Transverse colon (tissue), 4 donors: ENCODE measurements around the gene LKAAEAR1. TPM values are rescaled to one million over a fixed set of nuclear protein-coding genes. Genes with fewer than 3 reads are reported as not detected.

Experiments used
- DNase-seq: peaks from one replicate; pipeline ENCODE4 v3.0.0-alpha.2; 2019
- H3K27ac ChIP-seq, 4 donors: fragments of 200-600 bp; sonication (generic); 2 replicates each; pipeline ENCODE4 v1.5.1; 2016 to 2018; ENCODE audit warnings: inconsistent platforms in 4 of 4
- H3K27me3 ChIP-seq: fragments of 200-600 bp; sonication (generic); 2 replicates; pipeline ENCODE4 v1.5.1; 2017; ENCODE audit warnings: inconsistent platforms
- H3K36me3 ChIP-seq, 4 donors: fragments of 200-600 bp; sonication (generic); 2 replicates each; pipeline ENCODE4 v1.5.1; 2017 to 2019; ENCODE audit warnings: inconsistent platforms in 4 of 4
- H3K4me1 ChIP-seq, 4 donors: fragments of 200-600 bp; sonication (generic); 2 replicates each; pipeline ENCODE4 v1.5.1; 2017 to 2020; ENCODE audit warnings: inconsistent platforms in 4 of 4
- H3K4me3 ChIP-seq, 4 donors: fragments of 200-600 bp; sonication (generic); 1 replicate in 1 of 4; 2 replicates in 3 of 4; pipeline versions ENCODE4 v1.5.1 to v1.6.1; 2017 to 2019; ENCODE audit warnings: inconsistent platforms in 4 of 4
- H3K9me3 ChIP-seq, 2 donors: fragments of 200-600 bp; sonication (generic); 2 replicates each; pipeline ENCODE4 v1.5.1; 2017 to 2019; ENCODE audit warnings: inconsistent platforms in 2 of 2
- CTCF ChIP-seq, 5 experiments: fragments of 200-600 bp in 3 of 5; fragments of 450-650 bp in 2 of 5; sonication (generic) in 3 of 5; IDR thresholded peaks; 1 replicate in 2 of 5; 2 replicates in 3 of 5; pipeline ENCODE4 v1.5.1; 2016 to 2017; ENCODE audit warnings: antibody characterized with exemption in 5 of 5, inconsistent platforms in 3 of 5, mild to moderate bottlenecking in 2 of 5, moderate library complexity in 1 of 5
- EP300 ChIP-seq: sonication (generic); formaldehyde crosslinking; IDR thresholded peaks from one replicate; pipeline ENCODE4 v1.6.1; 2017; ENCODE audit warnings: antibody characterized with exemption, low read depth
- POLR2A ChIP-seq: fragments of 450-650 bp; IDR thresholded peaks from one replicate; pipeline ENCODE4 v1.6.1; 2016; ENCODE audit warnings: antibody characterized with exemption, mild to moderate bottlenecking, moderate library complexity
- POLR2AphosphoS5 ChIP-seq, 3 donors: sonication (generic); formaldehyde crosslinking; IDR thresholded peaks; one replicate each; pipeline ENCODE4 v1.6.1; 2016; ENCODE audit warnings: antibody characterized with exemption in 3 of 3
- WGBS, 2 donors: methylation state at CpG; one replicate each; pipeline ENCODE4 v1.1.5; 2018; ENCODE audit warnings: low coverage in 1 of 2; 5-methylcytosine and 5-hydroxymethylcytosine counted together
- in situ Hi-C, 4 donors: fragments of 200-750 bp; cut with MboI; loops; one replicate each; pipeline versions ENCODE4 v1.15.0 to v1.15.1; 2017; ENCODE audit warnings: low sequenced_read_pairs in 3 of 4, low pct_ligation_motif_present in 1 of 4, low pct_unique_long_range_greater_than_20kb in 1 of 4
- intact Hi-C: fragments of 100-400 bp; cut with DNase I; formaldehyde crosslinking; loops from one replicate; pipeline ENCODE4 v1.15.1; 2023; ENCODE audit warnings: low total_unique reads
- total RNA-seq, 4 donors: library from RNA; depleted of rRNA; stranded (reverse); fragments of >200 nt; gene quantifications; one replicate each; pipeline ENCODE4 v1.1.0, GENCODE V29; 2016

Gene LKAAEAR1
- total RNA-seq, 4 donors from 2014 or later, result not detected

- H3K4me3 ChIP-seq, result no peak overlapping the region
- intact Hi-C loops, result no loop called here
- TF ChIP-seq POLR2AphosphoS5 (IDR thresholded peaks at IDR 0.05) (peak in 1 of 3 donors; percentile 24), CTCF (IDR thresholded peaks at IDR 0.05) (no peak), POLR2A (peak; percentile 7)
- peak overlapping the region; percentile 28 to 35 (median 30) for H3K27ac ChIP-seq
- H3K9me3 ChIP-seq, result no peaks in the 10 kb centered on the region
- no peaks in the 10 kb centered on the region for H3K36me3 ChIP-seq
- peaks cover 97% of the 10 kb centered on the region for H3K27me3 ChIP-seq
- 40 to 51% methylated on average over 2 to 10 of the region's 15 CpGs for WGBS, 2 donors
- H3K4me1 ChIP-seq, result peaks cover 0 to 5% (median 4%) of the 10 kb centered on the region in 4 donors
- DNase-seq, result no peak
- in situ Hi-C loops, result no loop called here
These were observed 32.5 kb downstream of the LKAAEAR1 start for GRCh38 chr20:64051561-64052325.

GRCh38 chr20:64051033-64051452 is 33.2 kb downstream of the LKAAEAR1 start:
- in situ Hi-C loops (no loop called here), intact Hi-C loops (no loop called here)
- no peak for DNase-seq
- peak overlapping the region; percentile 13 to 51 (median 26) for H3K27ac ChIP-seq
- H3K27me3 ChIP-seq, result peaks cover 97% of the 10 kb centered on the region
- H3K4me1 ChIP-seq, result peaks cover 0 to 5% (median 4%) of the 10 kb centered on the region in 4 donors
- no peaks in the 10 kb centered on the region for H3K9me3 ChIP-seq
- TF ChIP-seq POLR2A (no peak), EP300 (no peak), CTCF (IDR thresholded peaks at IDR 0.05) (no peak), POLR2AphosphoS5 (IDR thresholded peaks at IDR 0.05) (no peak)
- WGBS, 2 donors, result 75% methylated on average over 9 of the region's 11 CpGs; no CpG with 5 or more reads in 1 of the 2 donors
- no peaks in the 10 kb centered on the region for H3K36me3 ChIP-seq
- no peak overlapping the region for H3K4me3 ChIP-seq

GRCh38 chr20:64050261-64051032 is 33.8 kb downstream of the LKAAEAR1 start:
- Histone ChIP-seq H3K27ac (peak overlapping the region; percentile 13 to 51 (median 26)), H3K4me3 (no peak overlapping the region), H3K4me1 (peaks cover 0 to 5% (median 4%) of the 10 kb centered on the region in 4 donors), H3K9me3 (no peaks in the 10 kb centered on the region), H3K36me3 (no peaks in the 10 kb centered on the region), H3K27me3 (peaks cover 97% of the 10 kb centered on the region)
- TF ChIP-seq POLR2A (no peak), POLR2AphosphoS5 (IDR thresholded peaks at IDR 0.05) (no peak), CTCF (IDR thresholded peaks at IDR 0.05) (no peak), EP300 (no peak)
- 61% methylated on average over 21 of the region's 23 CpGs; no CpG with 5 or more reads in 1 of the 2 donors for WGBS, 2 donors
- in situ Hi-C loops, result no loop called here
- intact Hi-C loops, result no loop called here
- no peak for DNase-seq

- TF ChIP-seq POLR2A, result no peak
- no peak for TF ChIP-seq EP300
- TF ChIP-seq POLR2AphosphoS5 (IDR thresholded peaks at IDR 0.05), result no peak
- in situ Hi-C loops (no loop called here), intact Hi-C loops (no loop called here)
- DNase-seq, result no peak
- Histone ChIP-seq H3K4me3 (peak overlapping the region in 1 of 4 donors; percentile 30), H3K27me3 (peaks cover 97% of the 10 kb centered on the region), H3K9me3 (no peaks in the 10 kb centered on the region), H3K36me3 (no peaks in the 10 kb centered on the region), H3K27ac (peak overlapping the region; percentile 13 to 51 (median 26)), H3K4me1 (peaks cover 0 to 5% (median 4%) of the 10 kb centered on the region in 4 donors)
- 29% methylated on average over 5 of the region's 16 CpGs; no CpG with 5 or more reads in 1 of the 2 donors for WGBS, 2 donors
These were observed 34.3 kb downstream of the LKAAEAR1 start for GRCh38 chr20:64049878-64050260.
